Measurements from ENCODE around the gene ABCB8. TPM values are rescaled to one million over a fixed set of nuclear protein-coding genes. Genes with fewer than 3 reads are reported as not detected.
A peak's percentile ranks its signal among the peaks of the same experiment; 100 is the strongest.

ABCB8 gene
- total RNA-seq, 4 donors from 2014 or later = 13.2 to 33.0 (median 18.8) TPM

DNA sequence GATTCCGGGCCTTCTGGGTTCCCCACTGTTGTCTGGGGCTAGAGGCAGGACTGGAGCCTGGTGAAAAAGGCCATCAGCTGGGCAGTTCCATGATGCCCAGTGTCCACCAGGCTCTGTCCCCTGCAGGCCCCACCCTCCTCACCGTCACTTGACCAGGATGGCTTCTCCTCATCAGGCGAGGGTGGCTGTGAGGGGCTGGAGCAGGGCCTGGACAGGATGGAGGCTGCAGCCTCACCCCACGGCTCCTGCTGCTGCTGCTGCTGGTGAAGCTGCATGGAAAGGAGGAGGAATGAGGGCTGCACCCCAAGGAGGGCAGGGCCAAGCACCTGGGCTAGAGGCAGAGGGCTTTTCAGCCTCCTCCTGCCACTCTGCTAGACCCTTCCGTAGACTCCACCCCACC, 12.3 kb upstream of the ABCB8 start:
- Histone ChIP-seq H3K36me3 (no peaks in the 10 kb centered on the region), H3K27ac (no peak overlapping the region), H3K27me3 (peaks cover 100% of the 10 kb centered on the region), H3K9me3 (no peaks in the 10 kb centered on the region), H3K4me1 (peaks cover 0 to 40% (median 30%) of the 10 kb centered on the region in 3 donors), H3K4me3 (no peak overlapping the region)
- no peak for ATAC-seq
- TF ChIP-seq POLR2A (IDR thresholded peaks at IDR 0.05) (no peak), EP300 (IDR thresholded peaks at IDR 0.05) (no peak), POLR2AphosphoS5 (IDR thresholded peaks at IDR 0.05) (no peak)
- TF ChIP-seq, protein P1, sequence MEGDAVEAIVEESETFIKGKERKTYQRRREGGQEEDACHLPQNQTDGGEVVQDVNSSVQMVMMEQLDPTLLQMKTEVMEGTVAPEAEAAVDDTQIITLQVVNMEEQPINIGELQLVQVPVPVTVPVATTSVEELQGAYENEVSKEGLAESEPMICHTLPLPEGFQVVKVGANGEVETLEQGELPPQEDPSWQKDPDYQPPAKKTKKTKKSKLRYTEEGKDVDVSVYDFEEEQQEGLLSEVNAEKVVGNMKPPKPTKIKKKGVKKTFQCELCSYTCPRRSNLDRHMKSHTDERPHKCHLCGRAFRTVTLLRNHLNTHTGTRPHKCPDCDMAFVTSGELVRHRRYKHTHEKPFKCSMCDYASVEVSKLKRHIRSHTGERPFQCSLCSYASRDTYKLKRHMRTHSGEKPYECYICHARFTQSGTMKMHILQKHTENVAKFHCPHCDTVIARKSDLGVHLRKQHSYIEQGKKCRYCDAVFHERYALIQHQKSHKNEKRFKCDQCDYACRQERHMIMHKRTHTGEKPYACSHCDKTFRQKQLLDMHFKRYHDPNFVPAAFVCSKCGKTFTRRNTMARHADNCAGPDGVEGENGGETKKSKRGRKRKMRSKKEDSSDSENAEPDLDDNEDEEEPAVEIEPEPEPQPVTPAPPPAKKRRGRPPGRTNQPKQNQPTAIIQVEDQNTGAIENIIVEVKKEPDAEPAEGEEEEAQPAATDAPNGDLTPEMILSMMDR (IDR thresholded peaks at IDR 0.05) = no peak
- no CpG with 5 or more reads among the region's 5 CpGs for WGBS, 2 donors (ENCODE audit: low coverage in 1 of 2)

DNA sequence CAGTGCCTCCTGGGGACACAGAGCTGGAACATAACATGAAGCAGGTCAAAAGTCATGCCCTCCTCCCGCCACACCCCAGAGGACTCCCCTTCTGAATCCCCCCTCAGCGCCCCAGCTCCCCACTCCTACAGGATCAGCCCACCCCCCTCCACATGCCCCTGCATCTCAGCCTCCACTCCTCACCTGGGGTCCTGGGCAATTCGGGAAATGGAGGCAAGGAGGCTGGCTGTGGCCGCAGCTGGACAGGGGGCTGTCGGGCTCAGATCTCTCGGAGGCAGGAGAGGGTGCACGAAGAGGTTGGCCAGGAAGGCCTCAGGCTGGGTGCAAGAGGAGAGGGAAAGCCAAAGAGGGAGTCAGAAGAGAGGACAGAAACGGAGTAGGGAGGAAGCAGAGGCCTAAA, 11.7 kb upstream of the ABCB8 start:
- no peaks in the 10 kb centered on the region for H3K9me3 ChIP-seq
- ATAC-seq = no peak
- H3K4me1 ChIP-seq = peaks cover 0 to 40% (median 30%) of the 10 kb centered on the region in 3 donors
- no peak for TF ChIP-seq POLR2A (IDR thresholded peaks at IDR 0.05)
- TF ChIP-seq POLR2AphosphoS5 (IDR thresholded peaks at IDR 0.05) = no peak
- no peak for TF ChIP-seq EP300 (IDR thresholded peaks at IDR 0.05)
- TF ChIP-seq, protein P1 (IDR thresholded peaks at IDR 0.05) = no peak
- no peaks in the 10 kb centered on the region for H3K36me3 ChIP-seq
- 85% methylated on average over 4 of the region's 8 CpGs; no CpG with 5 or more reads in 1 of the 2 donors for WGBS, 2 donors (ENCODE audit: low coverage in 1 of 2)
- no peak overlapping the region for H3K27ac ChIP-seq
- H3K4me3 ChIP-seq = no peak overlapping the region
- H3K27me3 ChIP-seq = peaks cover 100% of the 10 kb centered on the region

DNA sequence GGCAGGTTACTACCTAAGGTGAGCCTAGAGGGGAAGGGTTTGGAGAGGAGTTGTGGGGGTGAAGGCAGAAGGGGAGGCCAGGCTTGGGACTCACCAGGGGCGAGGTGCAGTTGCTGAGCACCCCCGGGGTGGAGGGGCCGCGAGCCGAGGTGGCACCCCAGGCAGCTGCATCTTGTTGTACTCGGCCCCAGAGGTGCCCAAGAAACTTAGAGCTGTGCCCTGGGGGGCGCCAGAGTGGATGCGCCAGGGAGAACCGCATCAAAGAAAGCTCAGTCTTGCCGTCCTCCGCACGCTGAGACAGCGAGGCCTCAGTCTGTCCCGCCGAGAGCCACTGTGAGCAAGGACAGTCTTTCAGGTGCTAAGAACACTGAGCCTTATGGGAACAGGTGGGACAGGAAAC, 11.3 kb upstream of the ABCB8 start:
- no peak for ATAC-seq
- Histone ChIP-seq H3K27ac (no peak overlapping the region), H3K27me3 (peaks cover 98% of the 10 kb centered on the region), H3K9me3 (no peaks in the 10 kb centered on the region), H3K4me1 (peaks cover 0 to 40% (median 30%) of the 10 kb centered on the region in 3 donors), H3K4me3 (no peak overlapping the region), H3K36me3 (no peaks in the 10 kb centered on the region)
- TF ChIP-seq POLR2AphosphoS5 (IDR thresholded peaks at IDR 0.05) (no peak), EP300 (IDR thresholded peaks at IDR 0.05) (no peak), POLR2A (IDR thresholded peaks at IDR 0.05) (no peak)
- TF ChIP-seq, protein P1 (IDR thresholded peaks at IDR 0.05) = no peak
- WGBS, 2 donors (ENCODE audit: low coverage in 1 of 2) = 90% methylated on average over 2 of the region's 15 CpGs; no CpG with 5 or more reads in 1 of the 2 donors

DNA sequence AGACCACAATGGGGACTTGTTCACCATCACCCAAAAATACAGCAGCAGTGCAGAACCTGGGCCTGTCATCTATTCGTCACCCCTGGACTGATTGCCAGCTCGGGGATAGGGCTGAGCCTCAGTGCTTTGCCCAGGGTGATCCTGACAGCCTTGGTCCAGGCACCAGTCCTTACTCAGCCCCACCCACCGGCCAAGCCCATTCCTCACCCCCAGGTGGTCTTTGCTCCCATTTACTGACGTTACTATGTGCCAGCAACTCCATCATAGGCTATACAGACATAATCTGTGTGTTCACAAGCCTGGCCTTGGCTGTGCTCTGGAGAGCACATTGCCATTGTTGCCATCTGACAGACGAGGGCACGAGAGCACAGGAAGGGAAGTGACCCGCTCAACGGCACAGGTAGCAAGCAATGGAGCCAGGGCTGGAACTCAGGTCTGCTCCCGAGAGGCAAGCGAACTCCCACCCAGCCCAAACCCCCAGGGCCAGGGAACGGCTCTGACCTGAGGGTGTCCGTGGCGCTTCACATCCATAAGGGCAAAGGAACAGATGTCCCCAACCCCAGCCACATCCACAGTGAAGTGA, 10.8 kb upstream of the ABCB8 start:
- Histone ChIP-seq H3K4me1 (peaks cover 0 to 40% (median 30%) of the 10 kb centered on the region in 3 donors), H3K27ac (no peak overlapping the region), H3K36me3 (no peaks in the 10 kb centered on the region), H3K9me3 (no peaks in the 10 kb centered on the region), H3K4me3 (no peak overlapping the region), H3K27me3 (peaks cover 93% of the 10 kb centered on the region)
- no peak for ATAC-seq
- TF ChIP-seq, protein P1 (IDR thresholded peaks at IDR 0.05) = no peak
- TF ChIP-seq POLR2AphosphoS5 (IDR thresholded peaks at IDR 0.05) (no peak), EP300 (IDR thresholded peaks at IDR 0.05) (no peak)
- WGBS, 2 donors (ENCODE audit: low coverage in 1 of 2) = no CpG with 5 or more reads among the region's 13 CpGs

DNA sequence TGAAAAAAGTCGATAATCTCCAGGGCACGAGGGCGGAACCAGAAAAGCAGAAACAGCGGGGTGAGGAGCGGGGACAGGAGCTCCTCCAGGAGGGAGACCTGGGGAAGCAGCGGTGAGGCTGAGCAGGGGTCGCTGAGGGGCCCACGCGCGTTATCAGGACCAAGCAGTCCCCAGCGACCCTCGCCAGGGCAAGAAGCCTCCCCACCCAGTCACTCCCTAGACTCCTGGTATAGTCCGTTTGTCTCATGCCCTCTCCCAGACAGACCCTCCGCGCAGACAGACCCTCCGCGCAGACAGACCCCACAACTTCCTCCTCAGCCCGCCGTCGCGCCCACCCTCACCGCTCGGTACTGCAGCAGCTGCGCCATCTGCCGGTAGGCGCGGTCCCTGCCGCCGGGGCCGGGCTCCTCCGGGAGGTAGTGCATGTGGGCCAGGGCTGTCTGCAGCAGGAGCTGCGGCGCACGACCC, 10.3 kb upstream of the ABCB8 start:
- H3K4me3 ChIP-seq = peak overlapping the region in 1 of 2 donors; percentile 38
- H3K4me1 ChIP-seq = peaks cover 0 to 36% (median 28%) of the 10 kb centered on the region in 3 donors
- H3K27ac ChIP-seq = no peak overlapping the region
- peak; percentile 72 for ATAC-seq
- H3K36me3 ChIP-seq = no peaks in the 10 kb centered on the region
- TF ChIP-seq EP300 (IDR thresholded peaks at IDR 0.05) = no peak
- TF ChIP-seq POLR2A (IDR thresholded peaks at IDR 0.05) = no peak
- TF ChIP-seq, protein P1 (IDR thresholded peaks at IDR 0.05) = peak in 3 of 4 experiments; percentile 76 to 92 (median 81)
- no peak for TF ChIP-seq POLR2AphosphoS5 (IDR thresholded peaks at IDR 0.05)
- H3K9me3 ChIP-seq = no peaks in the 10 kb centered on the region
- peaks cover 88% of the 10 kb centered on the region for H3K27me3 ChIP-seq
- 3 to 20% methylated on average over 1 to 17 of the region's 34 CpGs for WGBS, 2 donors (ENCODE audit: low coverage in 1 of 2)
